Spleen (tissue), 11 donors: Measurements from ENCODE around the gene LRFN2. TPM values are rescaled to one million over a fixed set of nuclear protein-coding genes. Genes with fewer than 3 reads are reported as not detected.

Source experiments
- DNase-seq: peaks from one replicate; pipeline ENCODE4 v3.0.0-alpha.2; 2020
- H3K27ac ChIP-seq, 8 donors: fragments of 200-600 bp; sonication (generic) in 7 of 8; 1 replicate in 4 of 8; 2 replicates in 4 of 8; pipeline versions ENCODE4 v1.5.0 to v1.8.0; 2016 to 2021; ENCODE audit warnings: inconsistent platforms in 4 of 8, mild to moderate bottlenecking in 4 of 8, moderate library complexity in 1 of 8
- H3K27me3 ChIP-seq, 7 donors: fragments of 200-600 bp; sonication (generic) in 6 of 7; replicated peaks in 1 of 7; 1 replicate in 4 of 7; 2 replicates in 3 of 7; pipeline versions ENCODE4 v1.5.0 to v1.8.0; 2016 to 2021; ENCODE audit warnings: inconsistent platforms in 3 of 7, mild to moderate bottlenecking in 1 of 7
- H3K36me3 ChIP-seq, 6 donors: fragments of 200-600 bp; sonication (generic) in 5 of 6; 1 replicate in 4 of 6; 2 replicates in 2 of 6; pipeline versions ENCODE4 v1.5.0 to v1.8.0; 2016 to 2021; ENCODE audit warnings: inconsistent platforms in 2 of 6
- H3K4me1 ChIP-seq, 6 donors: fragments of 200-600 bp; sonication (generic) in 5 of 6; 1 replicate in 3 of 6; 2 replicates in 3 of 6; pipeline versions ENCODE4 v1.5.0 to v1.8.0; 2016 to 2021; ENCODE audit warnings: inconsistent platforms in 3 of 6
- H3K4me3 ChIP-seq, 8 donors: fragments of 200-600 bp; sonication (generic) in 7 of 8; 1 replicate in 4 of 8; 2 replicates in 4 of 8; pipeline versions ENCODE4 v1.5.0 to v1.8.0; 2016 to 2021; ENCODE audit warnings: inconsistent platforms in 4 of 8, mild to moderate bottlenecking in 4 of 8, moderate library complexity in 2 of 8
- H3K9me3 ChIP-seq, 8 donors: fragments of 200-600 bp; sonication (generic) in 7 of 8; 1 replicate in 4 of 8; 2 replicates in 4 of 8; pipeline versions ENCODE4 v1.5.0 to v1.8.0; 2016 to 2021; ENCODE audit warnings: inconsistent platforms in 4 of 8
- POLR2A ChIP-seq, 3 donors: fragments of 450-650 bp; IDR thresholded peaks; one replicate each; pipeline ENCODE4 v1.5.1; 2017; ENCODE audit warnings: antibody characterized with exemption in 3 of 3, mild to moderate bottlenecking in 1 of 3
- POLR2AphosphoS5 ChIP-seq, 3 donors: sonication (generic); formaldehyde crosslinking; IDR thresholded peaks; one replicate each; pipeline ENCODE4 v1.5.1; 2017; ENCODE audit warnings: antibody characterized with exemption in 3 of 3
- WGBS, 5 donors: extraction: QIAGEN DNeasy Blood & Tissue Kit in 3 of 5; methylation state at CpG; one replicate each; pipeline versions ENCODE4 v1.1.5 to v1.1.7; 2013 to 2018; 5-methylcytosine and 5-hydroxymethylcytosine counted together
- intact Hi-C: fragments of 100-400 bp; cut with DNase I; formaldehyde crosslinking; loops from one replicate; pipeline ENCODE4 v1.15.0; 2023; ENCODE audit warnings: low total_unique reads
- polyA plus RNA-seq, 3 donors: library from polyadenylated mRNA; stranded (reverse); fragments of 200-250 nt; gene quantifications; one replicate each; pipeline ENCODE4 v1.2.1, GENCODE V29; 2013
- total RNA-seq, 7 donors: library from RNA; depleted of rRNA in 3 of 7; stranded (reverse); fragments of >200 nt in 3 of 7; fragmentation: NEBNext Ultra II Directional in 4 of 7; extraction: Animal tissue kit (Norgen Biotek cat#: 25700) in 4 of 7; gene quantifications; one replicate each; pipeline versions ENCODE4 v1.1.0 to v1.2.1, GENCODE V29; 2016 to 2021
- TF ChIP-seq, protein P1 (sequence below), 11 experiments: fragments of 200-600 bp in 7 of 11; fragments of 450-650 bp in 4 of 11; sonication (generic) in 4 of 11; IDR thresholded peaks in 8 of 11; conservative IDR thresholded peaks in 3 of 11; 1 replicate in 7 of 11; 2 replicates in 4 of 11; pipeline versions ENCODE4 v1.4.0 to v1.8.0; 2016 to 2021; ENCODE audit warnings: antibody characterized with exemption in 11 of 11, inconsistent platforms in 4 of 11, mild to moderate bottlenecking in 1 of 11
- donor health status: healthy with polysubstance abuse.
- donor health status: DM: no; HTN: no; CAD: no; lungs with moderate emphysema.
- donor health status: DM: no; HTN: no; CAD: no.
- donor health status: Bipolar disorder and iron deficiency.
- donor health status: healthy.
- donor health status: DM: no; HTN: no; CAD: no.
- donor health status: DM: yes; HTN: yes; CAD: no.

The LRFN2 gene
- total and polyA plus RNA-seq, 10 donors, result 0.05 to 6.0 (median 1.3) TPM

DNA sequence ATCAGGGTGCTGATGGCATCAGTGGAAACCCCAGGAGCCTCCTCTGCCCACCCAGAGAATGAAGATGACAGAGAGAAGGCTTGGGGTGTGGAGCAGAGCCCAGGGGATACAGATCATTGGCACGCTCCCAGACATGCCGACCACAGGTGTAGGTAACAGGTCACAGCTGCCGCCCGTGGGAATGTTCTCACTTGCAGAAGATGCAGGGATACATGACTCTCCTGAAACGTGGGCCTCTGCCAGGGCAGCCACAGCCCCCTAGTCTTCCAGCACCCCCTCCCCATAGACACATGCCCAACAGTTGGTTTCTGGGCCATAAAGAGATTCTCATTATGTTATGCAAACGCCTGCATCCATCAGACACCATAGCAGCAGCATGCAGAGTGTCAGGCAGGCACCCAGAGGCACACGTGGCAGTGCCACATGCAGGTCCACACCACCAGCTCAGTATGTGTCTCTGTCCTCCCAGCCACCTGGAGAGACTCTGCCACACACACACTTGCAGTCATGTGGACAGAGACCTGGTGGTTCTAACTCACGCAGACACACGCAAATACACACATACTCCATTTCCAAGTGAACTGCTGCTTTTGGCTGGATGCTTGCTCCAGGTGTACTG, 45.5 kb downstream of the LRFN2 start:
- TF ChIP-seq, protein P1, sequence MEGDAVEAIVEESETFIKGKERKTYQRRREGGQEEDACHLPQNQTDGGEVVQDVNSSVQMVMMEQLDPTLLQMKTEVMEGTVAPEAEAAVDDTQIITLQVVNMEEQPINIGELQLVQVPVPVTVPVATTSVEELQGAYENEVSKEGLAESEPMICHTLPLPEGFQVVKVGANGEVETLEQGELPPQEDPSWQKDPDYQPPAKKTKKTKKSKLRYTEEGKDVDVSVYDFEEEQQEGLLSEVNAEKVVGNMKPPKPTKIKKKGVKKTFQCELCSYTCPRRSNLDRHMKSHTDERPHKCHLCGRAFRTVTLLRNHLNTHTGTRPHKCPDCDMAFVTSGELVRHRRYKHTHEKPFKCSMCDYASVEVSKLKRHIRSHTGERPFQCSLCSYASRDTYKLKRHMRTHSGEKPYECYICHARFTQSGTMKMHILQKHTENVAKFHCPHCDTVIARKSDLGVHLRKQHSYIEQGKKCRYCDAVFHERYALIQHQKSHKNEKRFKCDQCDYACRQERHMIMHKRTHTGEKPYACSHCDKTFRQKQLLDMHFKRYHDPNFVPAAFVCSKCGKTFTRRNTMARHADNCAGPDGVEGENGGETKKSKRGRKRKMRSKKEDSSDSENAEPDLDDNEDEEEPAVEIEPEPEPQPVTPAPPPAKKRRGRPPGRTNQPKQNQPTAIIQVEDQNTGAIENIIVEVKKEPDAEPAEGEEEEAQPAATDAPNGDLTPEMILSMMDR (IDR thresholded peaks at IDR 0.05 in 8 of 11, conservative IDR thresholded peaks at IDR 0.05 in 3 of 11), result no peak
- TF ChIP-seq POLR2A (IDR thresholded peaks at IDR 0.05), result no peak
- no peak for TF ChIP-seq POLR2AphosphoS5 (IDR thresholded peaks at IDR 0.05)
- Histone ChIP-seq H3K27me3 (peaks cover 0 to 4% (median 0%) of the 10 kb centered on the region in 7 donors), H3K4me1 (peaks cover 0 to 27% (median 8%) of the 10 kb centered on the region in 6 donors), H3K27ac (peak overlapping the region in 1 of 8 donors; percentile 72), H3K4me3 (no peak overlapping the region), H3K36me3 (no peaks in the 10 kb centered on the region), H3K9me3 (no peaks in the 10 kb centered on the region)
- DNase-seq, result peak; percentile 56
- WGBS, 5 donors, result 70 to 82% (median 76%) methylated on average over 6 to 9 of the region's 9 CpGs
- intact Hi-C loops, result no loop called here

DNA sequence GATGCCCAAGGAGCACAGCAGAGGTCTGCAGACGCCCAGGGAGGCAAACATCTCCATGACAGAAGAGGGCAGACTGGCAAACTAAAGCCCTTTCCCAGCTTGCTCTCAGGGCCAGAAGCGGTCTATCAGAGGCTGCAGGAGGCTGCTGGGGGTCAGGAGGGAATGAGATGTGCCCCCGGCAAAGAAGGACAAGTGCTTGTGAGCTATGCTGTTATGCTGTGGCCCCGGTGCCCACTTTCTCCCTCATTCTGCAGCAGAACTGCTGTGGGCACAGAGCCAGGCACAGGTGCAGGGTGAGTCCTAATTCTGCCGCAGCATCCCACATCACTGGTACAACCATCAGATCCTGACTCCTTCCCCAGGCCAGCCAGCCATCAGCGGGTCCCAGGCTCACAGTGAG, 46.4 kb downstream of the LRFN2 start:
- H3K27me3 ChIP-seq, result peaks cover 0 to 4% (median 0%) of the 10 kb centered on the region in 7 donors
- H3K9me3 ChIP-seq, result no peaks in the 10 kb centered on the region
- no peak overlapping the region for H3K27ac ChIP-seq
- DNase-seq, result peak; percentile 50
- 73 to 88% (median 80%) methylated on average over 5 to 6 of the region's 6 CpGs for WGBS, 5 donors
- TF ChIP-seq POLR2A (IDR thresholded peaks at IDR 0.05) (no peak), POLR2AphosphoS5 (IDR thresholded peaks at IDR 0.05) (no peak)
- TF ChIP-seq, protein P1 (IDR thresholded peaks at IDR 0.05 in 8 of 11, conservative IDR thresholded peaks at IDR 0.05 in 3 of 11), result no peak
- H3K36me3 ChIP-seq, result no peaks in the 10 kb centered on the region
- H3K4me1 ChIP-seq, result peaks cover 0 to 31% (median 8%) of the 10 kb centered on the region in 6 donors
- intact Hi-C loops, result no loop called here
- no peak overlapping the region for H3K4me3 ChIP-seq

DNA sequence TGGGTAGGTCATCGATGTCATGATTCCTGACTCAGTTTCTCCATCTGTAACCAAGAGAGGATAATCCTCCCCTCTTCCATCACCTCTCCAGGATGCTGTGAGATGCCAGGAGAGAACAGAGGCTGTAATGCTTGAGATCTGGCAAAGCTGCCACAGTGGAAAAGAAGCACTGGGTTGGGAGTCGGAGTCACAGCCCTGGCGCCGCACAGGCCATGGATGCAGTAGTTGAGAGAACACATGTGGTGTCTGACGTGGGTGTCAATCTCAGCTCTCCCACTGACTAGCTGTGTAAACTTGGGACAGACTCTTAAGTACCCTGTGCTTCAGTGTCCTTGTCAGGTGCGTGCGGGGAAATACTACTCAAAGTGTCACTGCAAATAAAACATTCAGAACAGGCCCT, 47.3 kb downstream of the LRFN2 start:
- TF ChIP-seq, protein P1 (IDR thresholded peaks at IDR 0.05 in 8 of 11, conservative IDR thresholded peaks at IDR 0.05 in 3 of 11), result no peak
- no peak for TF ChIP-seq POLR2A (IDR thresholded peaks at IDR 0.05)
- H3K27me3 ChIP-seq, result peaks cover 0 to 4% (median 0%) of the 10 kb centered on the region in 7 donors
- WGBS, 5 donors, result 87 to 94% (median 92%) methylated on average over 7 of the region's 7 CpGs
- H3K9me3 ChIP-seq, result no peaks in the 10 kb centered on the region
- DNase-seq, result peak; percentile 27
- intact Hi-C loops, result no loop called here
- no peaks in the 10 kb centered on the region for H3K36me3 ChIP-seq
- H3K27ac ChIP-seq, result no peak overlapping the region
- H3K4me1 ChIP-seq, result peaks cover 0 to 31% (median 8%) of the 10 kb centered on the region in 6 donors
- no peak overlapping the region for H3K4me3 ChIP-seq

DNA sequence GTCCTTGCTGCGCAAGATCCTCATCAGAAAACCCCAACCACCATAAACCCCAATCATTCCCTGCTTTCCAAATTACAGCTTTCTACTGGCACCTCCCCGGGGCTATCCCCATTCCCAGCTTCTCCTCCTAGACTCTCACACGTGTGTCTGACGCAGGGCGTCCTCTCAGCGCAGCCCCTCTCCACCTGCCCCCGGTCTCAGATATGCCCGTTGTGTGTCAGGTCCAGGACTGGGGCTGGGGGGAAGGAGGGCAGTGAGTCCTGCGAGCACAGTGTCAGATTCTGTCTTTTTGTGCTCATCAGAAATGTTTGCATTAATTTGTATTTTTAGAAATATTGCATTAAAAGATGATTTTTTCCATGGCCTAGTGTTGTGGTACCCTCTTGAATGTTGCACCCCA, 48.6 kb downstream of the LRFN2 start:
- WGBS, 5 donors, result 81 to 94% (median 90%) methylated on average over 9 of the region's 9 CpGs
- H3K4me3 ChIP-seq, result no peak overlapping the region
- DNase-seq, result peak; percentile 47

More for the DNA sequence above, 48.6 kb downstream of the LRFN2 start:
- intact Hi-C loops, result no loop called here
- TF ChIP-seq POLR2AphosphoS5 (IDR thresholded peaks at IDR 0.05), result no peak
- TF ChIP-seq, protein P1 (IDR thresholded peaks at IDR 0.05 in 8 of 11, conservative IDR thresholded peaks at IDR 0.05 in 3 of 11), result no peak
- no peak for TF ChIP-seq POLR2A (IDR thresholded peaks at IDR 0.05)
- H3K9me3 ChIP-seq, result no peaks in the 10 kb centered on the region
- peaks cover 0 to 20% (median 8%) of the 10 kb centered on the region in 6 donors for H3K4me1 ChIP-seq
- H3K27me3 ChIP-seq, result peaks cover 0 to 4% (median 0%) of the 10 kb centered on the region in 7 donors
- no peaks in the 10 kb centered on the region for H3K36me3 ChIP-seq
- no peak overlapping the region for H3K27ac ChIP-seq
